Epithelial cell of proximal tubule (primary cell): ENCODE measurements around the gene PLA2G2F. TPM values are rescaled to one million over a fixed set of nuclear protein-coding genes. Genes with fewer than 3 reads are reported as not detected.

Experiments
- DNase-seq: peaks from one replicate; pipeline ENCODE4 v3.0.0-alpha.2; 2011; ENCODE audit warnings: low read depth
- H3K4me3 ChIP-seq: 2 replicates; pipeline ENCODE4 v1.5.1; 2011; ENCODE audit warnings: low read depth, mild to moderate bottlenecking, low read length
- CTCF ChIP-seq: conservative IDR thresholded peaks from 2 replicates; pipeline ENCODE4 v1.5.1; 2012; ENCODE audit warnings: low read depth, mild to moderate bottlenecking, low read length
- total RNA-seq: library from RNA; depleted of rRNA; stranded (reverse); fragments of >200 nt; gene quantifications from 2 replicates; pipeline ENCODE4 v1.2.3, GENCODE V29; 2015

The PLA2G2F gene
- total RNA-seq, 1 donor from 2014 or later, result 4.2 TPM

- no peak overlapping the region for H3K4me3 ChIP-seq
- no peak for TF ChIP-seq CTCF
- no peak for DNase-seq
These were observed 2.3 kb downstream of the PLA2G2F start for GRCh38 chr1:20141466-20141865.

- no peak for TF ChIP-seq CTCF
- H3K4me3 ChIP-seq, result no peak overlapping the region
- no peak for DNase-seq
These were observed 3.0 kb downstream of the PLA2G2F start for GRCh38 chr1:20142001-20142710.

- TF ChIP-seq CTCF, result no peak
- no peak overlapping the region for H3K4me3 ChIP-seq
- DNase-seq, result no peak
These were observed 4.2 kb downstream of the PLA2G2F start for GRCh38 chr1:20143318-20143717.

GRCh38 chr1:20143734-20144565 lies 4.8 kb downstream of the PLA2G2F start:
- no peak overlapping the region for H3K4me3 ChIP-seq
- no peak for DNase-seq
- TF ChIP-seq CTCF, result no peak

- no peak for TF ChIP-seq CTCF
- no peak overlapping the region for H3K4me3 ChIP-seq
- DNase-seq, result no peak
These were observed 8.9 kb downstream of the PLA2G2F start for GRCh38 chr1:20147846-20148570.

- TF ChIP-seq CTCF, result no peak
- no peak for DNase-seq
- no peak overlapping the region for H3K4me3 ChIP-seq
These were observed 9.7 kb downstream of the PLA2G2F start for GRCh38 chr1:20148571-20149500.
